Keratinocyte (primary cell): Measurements from ENCODE around the gene ZIC2.

Experiments
- EZH2 ChIP-seq: IDR thresholded peaks from one replicate; pipeline ENCODE4 v1.6.1; 2012; ENCODE audit warnings: inconsistent platforms, mild to moderate bottlenecking, low read length, moderate library complexity
- TF ChIP-seq, protein P1 (sequence below), 3 experiments: IDR thresholded peaks in 1 of 3; conservative IDR thresholded peaks in 1 of 3; optimal IDR thresholded peaks in 1 of 3; 2 replicates in 2 of 3; 3 replicates in 1 of 3; pipeline versions ENCODE3 to v1.5.1; 2011; ENCODE audit warnings: low read length in 3 of 3, mild to moderate bottlenecking in 3 of 3, moderate library complexity in 2 of 3, control low read depth in 1 of 3, inconsistent platforms in 1 of 3; ENCODE audit not compliant: insufficient read depth in 2 of 3; ENCODE audit errors: extremely low read depth in 1 of 3

DNA sequence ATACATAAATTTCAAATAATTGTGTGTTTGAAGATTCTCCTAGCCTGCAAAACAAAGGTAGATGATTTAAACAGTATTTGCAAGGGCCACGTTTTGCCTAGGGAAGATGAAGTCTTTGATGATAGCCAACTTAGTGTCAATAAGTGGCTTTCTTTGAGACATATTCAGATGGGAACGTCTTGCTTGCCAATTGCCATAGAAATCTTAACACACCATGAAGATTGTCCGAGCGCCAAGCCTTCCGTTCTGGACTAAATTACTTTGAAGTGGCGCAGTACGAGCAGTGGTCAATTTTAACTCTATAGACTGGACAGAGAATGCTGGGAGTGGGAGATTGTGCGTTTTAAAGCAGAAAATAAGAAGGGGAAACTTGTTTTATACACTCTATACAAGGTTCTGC lies 19.9 kb upstream of the ZIC2 start:
- TF ChIP-seq, protein P1, sequence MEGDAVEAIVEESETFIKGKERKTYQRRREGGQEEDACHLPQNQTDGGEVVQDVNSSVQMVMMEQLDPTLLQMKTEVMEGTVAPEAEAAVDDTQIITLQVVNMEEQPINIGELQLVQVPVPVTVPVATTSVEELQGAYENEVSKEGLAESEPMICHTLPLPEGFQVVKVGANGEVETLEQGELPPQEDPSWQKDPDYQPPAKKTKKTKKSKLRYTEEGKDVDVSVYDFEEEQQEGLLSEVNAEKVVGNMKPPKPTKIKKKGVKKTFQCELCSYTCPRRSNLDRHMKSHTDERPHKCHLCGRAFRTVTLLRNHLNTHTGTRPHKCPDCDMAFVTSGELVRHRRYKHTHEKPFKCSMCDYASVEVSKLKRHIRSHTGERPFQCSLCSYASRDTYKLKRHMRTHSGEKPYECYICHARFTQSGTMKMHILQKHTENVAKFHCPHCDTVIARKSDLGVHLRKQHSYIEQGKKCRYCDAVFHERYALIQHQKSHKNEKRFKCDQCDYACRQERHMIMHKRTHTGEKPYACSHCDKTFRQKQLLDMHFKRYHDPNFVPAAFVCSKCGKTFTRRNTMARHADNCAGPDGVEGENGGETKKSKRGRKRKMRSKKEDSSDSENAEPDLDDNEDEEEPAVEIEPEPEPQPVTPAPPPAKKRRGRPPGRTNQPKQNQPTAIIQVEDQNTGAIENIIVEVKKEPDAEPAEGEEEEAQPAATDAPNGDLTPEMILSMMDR (optimal IDR thresholded peaks at IDR 0.05 in 1 of 3, IDR thresholded peaks at IDR 0.05 in 1 of 3, conservative IDR thresholded peaks at IDR 0.05 in 1 of 3; ENCODE audit: extremely low read depth in 1 of 3, insufficient read depth in 2 of 3, low read length in 3 of 3): no peak
- TF ChIP-seq EZH2: no peak
